Inferior parietal cortex (tissue), 1 donor: ENCODE data around the gene MRPL19.

Source experiments
- DNase-seq: peaks from one replicate; pipeline ENCODE4 v3.0.0-alpha.2; 2016; ENCODE audit errors: extremely low spot score

MRPL19 gene

DNA sequence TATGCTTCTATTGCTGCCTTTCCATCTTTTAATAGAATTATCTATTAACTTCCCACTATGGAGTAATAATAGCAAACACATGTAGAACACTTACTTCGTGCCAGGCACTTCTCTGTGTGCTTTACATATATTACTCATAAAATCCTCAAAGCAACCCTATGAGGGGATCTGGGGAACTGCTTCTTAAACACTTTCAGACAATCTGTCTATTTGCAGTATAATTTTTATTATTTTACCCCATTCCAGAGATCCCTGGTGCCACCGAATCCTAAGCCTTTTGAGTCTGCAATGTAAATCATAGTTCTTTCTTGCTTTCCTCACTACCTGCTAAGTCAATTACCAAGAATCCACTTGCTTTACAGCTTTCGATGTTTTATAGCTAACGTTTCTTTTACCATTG lies 89.7 kb downstream of the MRPL19 start:
- no peak for DNase-seq

DNA sequence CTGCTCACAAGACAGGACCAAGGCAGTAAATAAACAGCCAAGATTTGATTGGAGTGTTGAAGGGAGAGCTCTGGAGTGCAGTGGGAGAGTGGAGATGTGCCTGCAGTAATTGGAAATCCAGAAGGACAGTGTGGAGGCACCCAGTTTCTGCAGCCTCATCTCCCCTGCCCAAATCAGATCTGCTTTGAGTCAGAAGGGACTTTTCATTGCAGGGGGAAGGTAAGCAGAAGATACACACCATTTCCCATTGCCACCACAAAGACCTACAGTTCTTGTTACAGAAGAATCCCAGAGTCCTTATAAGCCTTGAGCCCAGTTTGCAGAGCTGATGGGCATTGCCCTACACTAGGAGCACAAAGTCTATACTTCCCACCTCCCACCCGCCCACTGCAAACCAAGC lies 91.4 kb downstream of the MRPL19 start:
- no peak for DNase-seq
